NCI-H2081 (cell line): Measurements from ENCODE around the gene PREP.
A peak's percentile ranks its signal among the peaks of the same experiment; 100 is the strongest.
"Not testable (repeated sequence)": the region's sequence is repeated elsewhere in the genome, so short reads cannot be mapped to it uniquely, and the experiment has no call there.

ENCODE experiments used
- DNase-seq, 2 experiments: peaks; one replicate each; lab custom pipeline; 2025; lab: John Stamatoyannopoulos, UW

The PREP gene

GRCh38 chr6:105344881-105345370 is 58.0 kb downstream of the PREP start:
- DNase-seq: no peak

GRCh38 chr6:105338350-105338983 is 64.4 kb downstream of the PREP start:
- not testable (repeated sequence) for DNase-seq

GRCh38 chr6:105336986-105337385 is 65.9 kb downstream of the PREP start:
- no peak for DNase-seq

- no peak for DNase-seq
Observed at GRCh38 chr6:105332576-105332975, 70.3 kb downstream of the PREP start.

- DNase-seq: no peak
Observed at GRCh38 chr6:105331927-105332326, 71.0 kb downstream of the PREP start.

GRCh38 chr6:105330913-105331312 is 72.0 kb downstream of the PREP start:
- no peak for DNase-seq

- no peak for DNase-seq
Observed at GRCh38 chr6:105330364-105330763, 72.5 kb downstream of the PREP start.

- peak in 1 of 2 experiments; percentile 56 for DNase-seq
Observed at GRCh38 chr6:105326833-105327770, 75.8 kb downstream of the PREP start.

GRCh38 chr6:105326216-105326615 is 76.7 kb downstream of the PREP start:
- peak in 1 of 2 experiments; percentile 73 for DNase-seq

GRCh38 chr6:105324386-105324950 is 78.4 kb downstream of the PREP start:
- no peak for DNase-seq

- peak; percentile 44 to 87 for DNase-seq
Observed at GRCh38 chr6:105322499-105323225, 80.2 kb downstream of the PREP start.

- no peak for DNase-seq
Observed at GRCh38 chr6:105321728-105322127, 81.2 kb downstream of the PREP start.

- peak in 1 of 2 experiments; percentile 38 for DNase-seq
Observed at GRCh38 chr6:105321207-105321606, 81.7 kb downstream of the PREP start.

- DNase-seq: peak in 1 of 2 experiments; percentile 52
Observed at GRCh38 chr6:105320765-105321164, 82.1 kb downstream of the PREP start.

- DNase-seq: no peak
Observed at GRCh38 chr6:105320271-105320670, 82.6 kb downstream of the PREP start.

- no peak for DNase-seq
Observed at GRCh38 chr6:105319331-105319730, 83.6 kb downstream of the PREP start.

GRCh38 chr6:105318660-105319059 is 84.2 kb downstream of the PREP start:
- DNase-seq: no peak

GRCh38 chr6:105317607-105318533 is 85.0 kb downstream of the PREP start:
- peak in 1 of 2 experiments; percentile 29 for DNase-seq

- DNase-seq: peak in 1 of 2 experiments; percentile 37
Observed at GRCh38 chr6:105313211-105313610, 89.7 kb downstream of the PREP start.

- no peak for DNase-seq
Observed at GRCh38 chr6:105310947-105311346, 91.9 kb downstream of the PREP start.

- no peak for DNase-seq
Observed at GRCh38 chr6:105310371-105310770, 92.5 kb downstream of the PREP start.
